Measurements from ENCODE around the gene IFNLR1.

GRCh38 chr1:24173638-24174575 is 13.2 kb downstream of the IFNLR1 start:
- TF ChIP-seq CREB5 (CRISPR knock-in tag; IDR thresholded peaks at IDR 0.05; ENCODE audit: low read depth): no peak
- TF ChIP-seq ARNTL (CRISPR knock-in tag; IDR thresholded peaks at IDR 0.05; ENCODE audit: borderline replicate concordance, low read depth): no peak
- TF ChIP-seq PATZ1 (CRISPR knock-in tag; IDR thresholded peaks at IDR 0.05; ENCODE audit: borderline replicate concordance): no peak
- TF ChIP-seq ZFP30 (CRISPR knock-in tag; IDR thresholded peaks at IDR 0.05): no peak
- TF ChIP-seq SNAI2 (CRISPR knock-in tag; IDR thresholded peaks at IDR 0.05): no peak
- TF ChIP-seq ZNF70 (CRISPR knock-in tag; IDR thresholded peaks at IDR 0.05): no peak
- TF ChIP-seq RARB (CRISPR knock-in tag; IDR thresholded peaks at IDR 0.05): no peak
- TF ChIP-seq TCF4 (CRISPR knock-in tag; IDR thresholded peaks at IDR 0.05; ENCODE audit: borderline replicate concordance): no peak
- no peak for TF ChIP-seq POU6F1 (CRISPR knock-in tag; IDR thresholded peaks at IDR 0.05; ENCODE audit: borderline replicate concordance, low read depth)
- no peak for TF ChIP-seq GLIS3 (CRISPR knock-in tag; IDR thresholded peaks at IDR 0.05)
- TF ChIP-seq TOX (CRISPR knock-in tag; IDR thresholded peaks at IDR 0.05; ENCODE audit: borderline replicate concordance): no peak

All from SK-N-SH treated with all-trans-retinoic acid at 6 μM for 48 hours (cell line).